Measurements from ENCODE around the gene ARHGEF12. TPM values are rescaled to one million over a fixed set of nuclear protein-coding genes. Genes with fewer than 3 reads are reported as not detected.

The ARHGEF12 gene
- total and polyA plus RNA-seq, 3 experiments from 2014 or later = 4.6 to 31.0 (median 30.1) TPM

DNA sequence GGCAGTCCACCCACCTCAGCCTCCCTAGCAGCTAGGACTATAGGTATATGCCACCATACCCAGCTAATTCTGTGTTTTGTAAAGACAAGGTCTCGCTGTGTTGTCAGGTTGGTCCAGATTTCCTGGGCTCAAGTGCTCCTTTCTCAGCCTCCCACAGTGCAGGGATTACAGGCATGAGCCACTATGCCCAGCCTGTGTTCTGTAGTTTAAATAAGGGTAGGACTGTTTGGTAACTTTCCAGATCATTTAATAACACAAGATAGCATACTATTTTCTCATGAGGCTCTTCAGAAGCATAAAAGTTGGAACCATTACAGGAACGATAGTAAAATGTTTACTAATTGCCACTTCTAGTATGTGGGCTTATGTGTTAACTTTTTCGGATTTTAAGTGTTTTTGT lies 137.3 kb downstream of the ARHGEF12 start:
- Histone ChIP-seq H3K4me3 (ENCODE audit: low read length) (no peak overlapping the region), H3K27ac (ENCODE audit: low read depth, low read length) (no peak overlapping the region), H3K4me1 (ENCODE audit: insufficient read depth, low read length) (no peaks in the 10 kb centered on the region), H3K9me3 (ENCODE audit: low read length) (no peaks in the 10 kb centered on the region), H3K27me3 (ENCODE audit: insufficient read depth, low read length, poor library complexity, severe bottlenecking) (no peaks in the 10 kb centered on the region), H3K36me3 (ENCODE audit: insufficient read depth, low read length) (no peaks in the 10 kb centered on the region)
- H3K36me3 Mint-ChIP-seq = peaks cover 4 to 51% (median 16%) of the 10 kb centered on the region in 3 donors
- H3K4me1 Mint-ChIP-seq = no peaks in the 10 kb centered on the region
- ChIA-PET POLR2A (no interaction called here), CTCF (no interaction called here)
- no peaks in the 10 kb centered on the region for H3K27me3 Mint-ChIP-seq
- H3K27ac Mint-ChIP-seq = no peak overlapping the region
- no peaks in the 10 kb centered on the region for H3K9me3 Mint-ChIP-seq
- no peak for DNase-seq
- no peak overlapping the region for H3K4me3 Mint-ChIP-seq

DNA sequence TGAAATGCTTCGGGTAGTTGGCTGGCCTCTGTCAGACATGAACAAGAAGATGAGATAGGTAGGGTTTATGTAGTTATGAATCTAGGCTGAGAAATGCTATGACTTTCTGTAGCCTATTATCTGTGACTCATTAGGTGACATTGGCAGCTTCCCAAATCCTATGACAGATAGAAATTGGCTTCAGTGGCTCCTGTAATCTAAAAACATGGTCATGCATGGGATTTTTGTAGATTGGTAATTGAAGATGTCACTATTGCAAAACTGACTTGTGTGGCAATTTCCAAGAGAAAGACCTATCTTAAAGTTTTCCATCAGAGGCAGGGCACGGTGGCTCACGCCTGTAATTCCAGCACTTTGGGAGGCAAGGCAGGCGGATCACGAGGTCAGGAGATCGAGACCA lies 145.9 kb downstream of the ARHGEF12 start:
- Histone ChIP-seq H3K27me3 (ENCODE audit: insufficient read depth, low read length, poor library complexity, severe bottlenecking) (no peaks in the 10 kb centered on the region), H3K36me3 (ENCODE audit: insufficient read depth, low read length) (no peaks in the 10 kb centered on the region), H3K27ac (ENCODE audit: low read depth, low read length) (no peak overlapping the region), H3K4me1 (ENCODE audit: insufficient read depth, low read length) (no peaks in the 10 kb centered on the region), H3K9me3 (ENCODE audit: low read length) (no peaks in the 10 kb centered on the region), H3K4me3 (ENCODE audit: low read length) (no peak overlapping the region)
- Mint-ChIP-seq H3K36me3 (peaks cover 17 to 61% (median 20%) of the 10 kb centered on the region in 3 donors), H3K9me3 (no peaks in the 10 kb centered on the region), H3K27me3 (no peaks in the 10 kb centered on the region), H3K4me3 (no peak overlapping the region), H3K27ac (no peak overlapping the region), H3K4me1 (no peaks in the 10 kb centered on the region)
- POLR2A ChIA-PET = no interaction called here
- DNase-seq = no peak
- CTCF ChIA-PET = interaction anchor here (0.9 kb wide), 1 partner anchor 29 kb away, joined by 4 read pairs; no protein-coding TSS in a partner anchor

DNA sequence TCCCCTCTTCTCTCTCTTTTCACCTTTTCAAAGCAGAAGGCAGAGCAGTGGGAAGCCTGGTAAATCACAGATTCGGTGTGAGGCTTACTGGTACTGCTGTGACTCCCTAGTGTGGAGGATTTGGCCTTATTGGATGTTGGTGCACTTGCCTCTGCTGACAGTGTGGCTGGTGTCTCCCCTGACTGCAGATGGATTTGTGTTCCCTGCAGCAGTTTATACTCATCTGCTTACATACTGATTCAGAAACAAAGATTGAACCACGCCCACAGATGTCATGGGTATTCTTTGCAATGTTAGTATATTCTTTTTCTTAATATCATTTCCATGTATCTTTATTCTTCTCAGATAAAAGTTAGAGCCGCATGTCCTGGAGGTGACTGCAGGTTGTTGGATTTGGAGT lies 148.5 kb downstream of the ARHGEF12 start:
- no peak for DNase-seq
- ChIA-PET CTCF (no interaction called here), POLR2A (no interaction called here)
- H3K27ac ChIP-seq (ENCODE audit: low read depth, low read length) = no peak overlapping the region
- Mint-ChIP-seq H3K9me3 (no peaks in the 10 kb centered on the region), H3K4me1 (no peaks in the 10 kb centered on the region), H3K4me3 (no peak overlapping the region), H3K36me3 (peaks cover 15 to 43% (median 17%) of the 10 kb centered on the region in 3 donors), H3K27ac (peak overlapping the region in 1 of 8 donors; percentile 35), H3K27me3 (no peaks in the 10 kb centered on the region)
- no peaks in the 10 kb centered on the region for H3K4me1 ChIP-seq (ENCODE audit: insufficient read depth, low read length)
- no peaks in the 10 kb centered on the region for H3K36me3 ChIP-seq (ENCODE audit: insufficient read depth, low read length)
- H3K27me3 ChIP-seq (ENCODE audit: insufficient read depth, low read length, poor library complexity, severe bottlenecking) = no peaks in the 10 kb centered on the region
- no peak overlapping the region for H3K4me3 ChIP-seq (ENCODE audit: low read length)
- no peaks in the 10 kb centered on the region for H3K9me3 ChIP-seq (ENCODE audit: low read length)

DNA sequence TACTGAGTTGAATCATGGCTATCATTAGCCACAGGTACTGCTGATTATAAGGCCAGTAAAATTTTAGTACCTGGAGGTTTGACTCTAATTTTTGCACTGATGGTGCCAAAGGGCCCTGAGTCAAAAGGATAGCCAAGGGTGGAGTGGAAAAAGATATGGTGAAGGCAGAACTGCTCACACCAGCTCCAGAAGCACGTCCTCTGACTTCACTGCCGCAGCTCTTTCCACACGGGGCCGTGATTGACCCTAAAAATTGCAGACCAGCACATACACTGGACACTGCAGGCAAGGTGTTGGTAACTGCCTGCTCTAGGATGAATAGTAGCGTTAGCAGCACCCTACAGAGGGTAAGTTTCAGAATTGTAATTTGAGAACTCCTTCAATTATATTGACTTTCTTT lies 149.9 kb downstream of the ARHGEF12 start:
- DNase-seq = no peak
- Histone ChIP-seq H3K27ac (ENCODE audit: low read depth, low read length) (no peak overlapping the region), H3K4me1 (ENCODE audit: insufficient read depth, low read length) (no peaks in the 10 kb centered on the region), H3K36me3 (ENCODE audit: insufficient read depth, low read length) (no peaks in the 10 kb centered on the region), H3K27me3 (ENCODE audit: insufficient read depth, low read length, poor library complexity, severe bottlenecking) (no peaks in the 10 kb centered on the region), H3K9me3 (ENCODE audit: low read length) (no peaks in the 10 kb centered on the region), H3K4me3 (ENCODE audit: low read length) (no peak overlapping the region)
- peaks cover 6 to 29% (median 8%) of the 10 kb centered on the region in 3 donors for H3K36me3 Mint-ChIP-seq
- no peaks in the 10 kb centered on the region for H3K27me3 Mint-ChIP-seq
- no peak overlapping the region for H3K4me3 Mint-ChIP-seq
- POLR2A ChIA-PET = no interaction called here
- no peak overlapping the region for H3K27ac Mint-ChIP-seq
- no peaks in the 10 kb centered on the region for H3K4me1 Mint-ChIP-seq
- CTCF ChIA-PET = no interaction called here
- no peaks in the 10 kb centered on the region for H3K9me3 Mint-ChIP-seq

DNA sequence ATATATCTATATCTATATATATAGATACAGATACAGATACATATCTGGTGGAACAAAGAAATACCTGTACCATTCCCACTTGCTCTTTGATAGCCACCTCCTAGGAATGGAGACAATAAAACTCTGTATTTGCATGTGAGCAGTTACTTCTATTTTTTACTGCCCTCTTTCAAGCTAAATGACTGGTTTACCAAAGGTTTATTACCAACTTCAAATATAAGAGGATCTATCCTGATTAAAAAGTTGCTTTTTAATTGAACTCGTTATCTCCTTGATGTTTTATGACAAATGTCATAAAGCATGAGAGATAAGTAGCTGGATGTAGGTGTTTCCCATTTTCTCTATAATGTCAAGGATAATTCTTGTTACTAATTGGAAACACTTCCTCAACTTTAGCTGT lies 153.6 kb downstream of the ARHGEF12 start:
- POLR2A ChIA-PET = no interaction called here

DNA sequence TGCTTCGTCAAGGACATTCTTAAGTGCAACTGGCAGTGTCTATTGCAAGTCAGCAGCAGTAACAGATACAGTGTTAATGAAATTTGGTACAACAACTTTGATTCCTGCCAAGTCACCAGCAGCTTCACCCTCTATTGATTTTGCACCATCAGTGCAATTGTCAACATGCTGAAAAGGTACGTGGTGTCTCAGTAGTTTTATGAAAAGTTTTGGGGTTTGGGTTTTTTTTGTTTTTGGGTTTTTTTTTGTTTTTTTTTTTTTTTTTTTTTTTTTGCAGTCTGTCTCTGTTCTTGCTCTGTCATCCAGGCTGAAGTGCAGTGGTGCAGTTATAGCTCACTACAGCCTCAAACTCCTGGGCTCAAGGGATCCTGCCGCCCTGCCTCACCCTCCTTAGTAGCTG lies 156.3 kb downstream of the ARHGEF12 start:
- no peak overlapping the region for H3K27ac Mint-ChIP-seq
- ChIA-PET POLR2A (no interaction called here), CTCF (no interaction called here)

More for the DNA sequence above, 153.6 kb downstream of the ARHGEF12 start:
- Histone ChIP-seq H3K4me3 (ENCODE audit: low read length) (no peak overlapping the region), H3K9me3 (ENCODE audit: low read length) (no peaks in the 10 kb centered on the region), H3K4me1 (ENCODE audit: insufficient read depth, low read length) (no peaks in the 10 kb centered on the region), H3K27me3 (ENCODE audit: insufficient read depth, low read length, poor library complexity, severe bottlenecking) (no peaks in the 10 kb centered on the region), H3K36me3 (ENCODE audit: insufficient read depth, low read length) (no peaks in the 10 kb centered on the region), H3K27ac (ENCODE audit: low read depth, low read length) (no peak overlapping the region)
- no peak for DNase-seq
- H3K27me3 Mint-ChIP-seq = peaks cover 0 to 4% of the 10 kb centered on the region in 2 donors
- H3K27ac Mint-ChIP-seq = no peak overlapping the region
- H3K9me3 Mint-ChIP-seq = no peaks in the 10 kb centered on the region
- no peak overlapping the region for H3K4me3 Mint-ChIP-seq
- H3K4me1 Mint-ChIP-seq = no peaks in the 10 kb centered on the region
- H3K36me3 Mint-ChIP-seq = peaks cover under 1 to 11% (median 2%) of the 10 kb centered on the region in 3 donors
- CTCF ChIA-PET = interaction anchor here (1.1 kb wide), 1 partner anchor 21 kb away, joined by 3 read pairs; no protein-coding TSS in a partner anchor

DNA sequence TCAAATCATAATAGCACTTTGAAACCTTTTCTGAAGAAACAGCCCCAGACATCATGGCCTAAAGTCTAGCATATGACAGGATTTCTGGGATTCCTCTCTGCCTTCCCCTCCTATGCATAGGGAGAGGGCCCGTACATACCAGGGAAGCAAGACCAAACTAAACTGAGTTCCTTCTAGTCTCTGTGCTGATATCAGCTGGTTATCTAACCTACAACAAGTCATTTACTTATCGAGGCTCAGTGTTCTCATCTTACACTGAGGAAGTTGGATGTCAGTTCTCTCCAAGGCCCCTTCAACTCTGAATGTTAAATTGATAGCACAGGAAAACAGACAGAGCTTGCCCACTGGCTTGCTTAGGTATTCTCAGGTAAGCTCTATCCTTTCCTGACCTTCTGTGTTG lies 158.4 kb downstream of the ARHGEF12 start:
- DNase-seq = no peak
- no peaks in the 10 kb centered on the region for H3K9me3 Mint-ChIP-seq
- H3K4me1 Mint-ChIP-seq = no peaks in the 10 kb centered on the region
- H3K4me3 Mint-ChIP-seq = no peak overlapping the region
- H3K27ac Mint-ChIP-seq = no peak overlapping the region
- no peaks in the 10 kb centered on the region for H3K36me3 Mint-ChIP-seq
- Histone ChIP-seq H3K4me3 (ENCODE audit: low read length) (no peak overlapping the region), H3K36me3 (ENCODE audit: insufficient read depth, low read length) (no peaks in the 10 kb centered on the region), H3K9me3 (ENCODE audit: low read length) (no peaks in the 10 kb centered on the region), H3K27me3 (ENCODE audit: insufficient read depth, low read length, poor library complexity, severe bottlenecking) (no peaks in the 10 kb centered on the region), H3K4me1 (ENCODE audit: insufficient read depth, low read length) (no peaks in the 10 kb centered on the region), H3K27ac (ENCODE audit: low read depth, low read length) (no peak overlapping the region)
- ChIA-PET CTCF (no interaction called here), POLR2A (no interaction called here)
- peaks cover 9 to 12% of the 10 kb centered on the region in 2 donors for H3K27me3 Mint-ChIP-seq

More for the DNA sequence above, 156.3 kb downstream of the ARHGEF12 start:
- no peak for DNase-seq
- no peaks in the 10 kb centered on the region for H3K27me3 ChIP-seq (ENCODE audit: insufficient read depth, low read length, poor library complexity, severe bottlenecking)
- H3K36me3 ChIP-seq (ENCODE audit: insufficient read depth, low read length) = no peaks in the 10 kb centered on the region
- H3K4me1 Mint-ChIP-seq = no peaks in the 10 kb centered on the region
- H3K4me1 ChIP-seq (ENCODE audit: insufficient read depth, low read length) = no peaks in the 10 kb centered on the region
- no peaks in the 10 kb centered on the region for H3K36me3 Mint-ChIP-seq
- no peaks in the 10 kb centered on the region for H3K9me3 Mint-ChIP-seq
- H3K27ac ChIP-seq (ENCODE audit: low read depth, low read length) = no peak overlapping the region
- no peak overlapping the region for H3K4me3 ChIP-seq (ENCODE audit: low read length)
- H3K4me3 Mint-ChIP-seq = no peak overlapping the region
- peaks cover 6 to 8% of the 10 kb centered on the region in 2 donors for H3K27me3 Mint-ChIP-seq
- no peaks in the 10 kb centered on the region for H3K9me3 ChIP-seq (ENCODE audit: low read length)

DNA sequence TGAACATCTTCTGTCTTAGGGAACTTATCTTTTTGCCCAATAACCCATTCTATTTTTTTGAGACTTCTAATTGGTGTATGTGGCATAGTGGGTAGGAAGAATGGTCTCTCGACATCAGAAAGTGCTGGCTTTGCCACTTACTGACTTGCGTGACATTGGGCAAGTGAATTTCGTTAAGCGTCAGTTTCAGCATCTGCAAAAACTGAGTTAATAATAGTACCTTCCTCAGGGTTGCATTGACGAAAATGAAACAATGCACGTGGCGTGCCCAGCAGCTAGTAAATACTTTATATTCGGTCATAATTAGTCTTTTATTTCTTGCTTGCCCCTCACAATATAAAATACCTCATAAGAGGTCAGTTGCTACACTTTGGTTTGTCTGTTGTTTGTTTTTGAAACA lies 162.9 kb downstream of the ARHGEF12 start:
- H3K9me3 ChIP-seq (ENCODE audit: low read length) = no peaks in the 10 kb centered on the region
- peaks cover 23 to 43% of the 10 kb centered on the region in 2 donors for H3K27me3 Mint-ChIP-seq

DNA sequence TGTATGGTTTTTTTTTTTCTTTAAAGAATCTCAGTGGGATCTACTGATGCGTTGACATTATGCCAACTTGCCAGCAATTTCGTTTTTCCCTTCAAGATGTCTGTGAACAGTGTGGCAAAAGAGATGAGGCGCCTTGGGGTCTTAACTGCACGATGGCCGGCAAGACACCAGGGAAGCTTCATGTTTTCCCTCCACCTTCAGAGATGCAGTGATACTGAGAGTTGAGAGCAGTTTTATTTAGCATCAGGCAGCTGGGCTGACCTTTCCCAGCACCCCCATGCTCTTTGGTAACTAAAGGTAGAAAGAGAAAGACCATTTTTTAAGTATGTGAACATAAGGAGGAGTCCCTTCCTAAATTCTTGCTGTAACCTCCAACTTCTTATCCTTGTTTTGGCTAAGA lies 163.6 kb downstream of the ARHGEF12 start:
- H3K4me1 ChIP-seq (ENCODE audit: insufficient read depth, low read length) = no peaks in the 10 kb centered on the region
- H3K9me3 Mint-ChIP-seq = no peaks in the 10 kb centered on the region
- no peak overlapping the region for H3K27ac ChIP-seq (ENCODE audit: low read depth, low read length)
- DNase-seq = no peak
- no peaks in the 10 kb centered on the region for H3K9me3 ChIP-seq (ENCODE audit: low read length)
- no peaks in the 10 kb centered on the region for H3K36me3 Mint-ChIP-seq
- no peak overlapping the region for H3K4me3 Mint-ChIP-seq
- CTCF ChIA-PET = interaction anchor here (1.3 kb wide), 1 partner anchor 35 kb away, joined by 3 read pairs; no protein-coding TSS in a partner anchor
- POLR2A ChIA-PET = no interaction called here
- H3K36me3 ChIP-seq (ENCODE audit: insufficient read depth, low read length) = no peaks in the 10 kb centered on the region
- peaks cover 8% of the 10 kb centered on the region for H3K27me3 ChIP-seq (ENCODE audit: insufficient read depth, low read length, poor library complexity, severe bottlenecking)
- H3K27ac Mint-ChIP-seq = no peak overlapping the region
- H3K4me3 ChIP-seq (ENCODE audit: low read length) = no peak overlapping the region
- H3K27me3 Mint-ChIP-seq = peaks cover 24 to 49% of the 10 kb centered on the region in 2 donors
- no peaks in the 10 kb centered on the region for H3K4me1 Mint-ChIP-seq

More for the DNA sequence above, 162.9 kb downstream of the ARHGEF12 start:
- no peak overlapping the region for H3K27ac ChIP-seq (ENCODE audit: low read depth, low read length)
- no peaks in the 10 kb centered on the region for H3K36me3 Mint-ChIP-seq
- no peaks in the 10 kb centered on the region for H3K4me1 Mint-ChIP-seq
- no peaks in the 10 kb centered on the region for H3K9me3 Mint-ChIP-seq
- H3K4me3 Mint-ChIP-seq = no peak overlapping the region
- no peaks in the 10 kb centered on the region for H3K4me1 ChIP-seq (ENCODE audit: insufficient read depth, low read length)
- no peak for DNase-seq
- H3K27me3 ChIP-seq (ENCODE audit: insufficient read depth, low read length, poor library complexity, severe bottlenecking) = peaks cover 2% of the 10 kb centered on the region
- no peak overlapping the region for H3K27ac Mint-ChIP-seq
- H3K36me3 ChIP-seq (ENCODE audit: insufficient read depth, low read length) = no peaks in the 10 kb centered on the region
- H3K4me3 ChIP-seq (ENCODE audit: low read length) = no peak overlapping the region
- ChIA-PET POLR2A (no interaction called here), CTCF (no interaction called here)

All from CD8-positive, alpha-beta memory T cell (primary cell).